PFSK-1 (cell line): ENCODE measurements around the gene POC1B.

ENCODE experiments used
- POLR2AphosphoS5 ChIP-seq: IDR thresholded peaks from 2 replicates; pipeline ENCODE4 v1.6.1; 2012; ENCODE audit warnings: low read depth, mild to moderate bottlenecking, control low read depth, low read length, moderate library complexity
- SIN3A ChIP-seq: IDR thresholded peaks from 2 replicates; pipeline ENCODE4 v1.6.1; 2012; ENCODE audit warnings: mild to moderate bottlenecking, low read length, moderate library complexity, borderline replicate concordance; ENCODE audit not compliant: insufficient read depth
- TAF1 ChIP-seq: IDR thresholded peaks from 2 replicates; pipeline ENCODE4 v1.6.1; 2012; ENCODE audit warnings: low read length, control low read depth, borderline replicate concordance; ENCODE audit not compliant: insufficient read depth
- TF ChIP-seq, protein P1 (sequence below), 2 experiments: IDR thresholded peaks; 2 replicates each; pipeline versions ENCODE4 v1.6.1 to v1.8.0; 2011 to 2012; ENCODE audit warnings: low read depth in 2 of 2, low read length in 2 of 2, control low read depth in 1 of 2, inconsistent platforms in 1 of 2, mild to moderate bottlenecking in 1 of 2, moderate library complexity in 1 of 2; ENCODE audit not compliant: insufficient read depth in 1 of 2

- TF ChIP-seq, protein P1, sequence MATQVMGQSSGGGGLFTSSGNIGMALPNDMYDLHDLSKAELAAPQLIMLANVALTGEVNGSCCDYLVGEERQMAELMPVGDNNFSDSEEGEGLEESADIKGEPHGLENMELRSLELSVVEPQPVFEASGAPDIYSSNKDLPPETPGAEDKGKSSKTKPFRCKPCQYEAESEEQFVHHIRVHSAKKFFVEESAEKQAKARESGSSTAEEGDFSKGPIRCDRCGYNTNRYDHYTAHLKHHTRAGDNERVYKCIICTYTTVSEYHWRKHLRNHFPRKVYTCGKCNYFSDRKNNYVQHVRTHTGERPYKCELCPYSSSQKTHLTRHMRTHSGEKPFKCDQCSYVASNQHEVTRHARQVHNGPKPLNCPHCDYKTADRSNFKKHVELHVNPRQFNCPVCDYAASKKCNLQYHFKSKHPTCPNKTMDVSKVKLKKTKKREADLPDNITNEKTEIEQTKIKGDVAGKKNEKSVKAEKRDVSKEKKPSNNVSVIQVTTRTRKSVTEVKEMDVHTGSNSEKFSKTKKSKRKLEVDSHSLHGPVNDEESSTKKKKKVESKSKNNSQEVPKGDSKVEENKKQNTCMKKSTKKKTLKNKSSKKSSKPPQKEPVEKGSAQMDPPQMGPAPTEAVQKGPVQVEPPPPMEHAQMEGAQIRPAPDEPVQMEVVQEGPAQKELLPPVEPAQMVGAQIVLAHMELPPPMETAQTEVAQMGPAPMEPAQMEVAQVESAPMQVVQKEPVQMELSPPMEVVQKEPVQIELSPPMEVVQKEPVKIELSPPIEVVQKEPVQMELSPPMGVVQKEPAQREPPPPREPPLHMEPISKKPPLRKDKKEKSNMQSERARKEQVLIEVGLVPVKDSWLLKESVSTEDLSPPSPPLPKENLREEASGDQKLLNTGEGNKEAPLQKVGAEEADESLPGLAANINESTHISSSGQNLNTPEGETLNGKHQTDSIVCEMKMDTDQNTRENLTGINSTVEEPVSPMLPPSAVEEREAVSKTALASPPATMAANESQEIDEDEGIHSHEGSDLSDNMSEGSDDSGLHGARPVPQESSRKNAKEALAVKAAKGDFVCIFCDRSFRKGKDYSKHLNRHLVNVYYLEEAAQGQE (IDR thresholded peaks at IDR 0.05; ENCODE audit: insufficient read depth in 1 of 2, low read depth in 2 of 2, low read length in 2 of 2): no peak
- TF ChIP-seq TAF1 (no peak), POLR2AphosphoS5 (no peak), SIN3A (no peak)
Measured at GRCh38 chr12:89476232-89476631, 49.6 kb downstream of the POC1B start.
